HPDE6-E6E7 (cell line): ENCODE measurements around the gene CHRM5.
A peak's percentile ranks its signal among the peaks of the same experiment; 100 is the strongest.

Experiments used
- DNase-seq: peaks from one replicate; pipeline ENCODE4 v3.0.0; 2011; ENCODE audit warnings: missing footprints; ENCODE audit errors: extremely low spot score

Gene CHRM5, protein sequence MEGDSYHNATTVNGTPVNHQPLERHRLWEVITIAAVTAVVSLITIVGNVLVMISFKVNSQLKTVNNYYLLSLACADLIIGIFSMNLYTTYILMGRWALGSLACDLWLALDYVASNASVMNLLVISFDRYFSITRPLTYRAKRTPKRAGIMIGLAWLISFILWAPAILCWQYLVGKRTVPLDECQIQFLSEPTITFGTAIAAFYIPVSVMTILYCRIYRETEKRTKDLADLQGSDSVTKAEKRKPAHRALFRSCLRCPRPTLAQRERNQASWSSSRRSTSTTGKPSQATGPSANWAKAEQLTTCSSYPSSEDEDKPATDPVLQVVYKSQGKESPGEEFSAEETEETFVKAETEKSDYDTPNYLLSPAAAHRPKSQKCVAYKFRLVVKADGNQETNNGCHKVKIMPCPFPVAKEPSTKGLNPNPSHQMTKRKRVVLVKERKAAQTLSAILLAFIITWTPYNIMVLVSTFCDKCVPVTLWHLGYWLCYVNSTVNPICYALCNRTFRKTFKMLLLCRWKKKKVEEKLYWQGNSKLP

DNA sequence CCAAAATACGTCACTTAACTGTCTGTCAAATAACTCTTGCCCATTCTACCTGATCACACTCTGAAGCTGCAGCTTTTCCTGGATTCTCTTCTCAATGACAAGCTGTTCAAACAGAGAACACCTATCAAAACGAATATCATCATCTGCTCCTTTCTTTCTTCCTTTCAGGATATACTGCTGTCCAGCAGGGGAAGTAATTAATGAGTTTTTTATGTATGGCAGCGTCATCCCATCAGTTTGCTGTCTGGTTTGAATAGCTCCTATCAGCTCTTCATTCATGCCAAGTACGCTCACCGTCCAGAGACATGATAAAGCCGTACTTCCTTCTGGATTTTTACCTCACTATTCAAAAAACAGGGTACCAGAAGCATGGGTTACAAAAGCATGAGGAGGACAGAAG, at the start of gene CHRM5:
Gene CHRM5, plus strand, starts transcription at position 274 of the 400 bp plus-strand sequence. CDS start 94,221 bp downstream, outside the sequence.
- DNase-seq: no peak

DNA sequence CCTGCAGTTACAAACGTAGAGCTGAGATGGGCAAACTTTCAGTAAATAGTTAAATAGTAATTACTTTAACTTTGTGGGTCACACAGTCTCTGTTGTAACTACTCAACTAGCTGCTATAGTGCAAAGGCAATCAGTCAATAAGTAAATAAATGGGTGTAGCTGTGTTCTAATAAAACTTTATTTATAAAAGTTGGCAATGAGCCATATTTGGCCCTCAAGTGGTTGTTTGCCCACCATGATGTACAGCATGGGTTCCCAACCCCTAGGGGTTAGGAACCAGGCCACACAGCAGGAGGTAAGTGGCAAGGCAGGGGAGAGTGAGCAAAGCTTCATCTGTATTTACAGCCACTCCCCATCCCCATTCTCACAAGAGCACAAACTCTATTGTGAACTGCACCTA, 44.9 kb upstream of the CHRM5 start:
- no peak for DNase-seq

DNA sequence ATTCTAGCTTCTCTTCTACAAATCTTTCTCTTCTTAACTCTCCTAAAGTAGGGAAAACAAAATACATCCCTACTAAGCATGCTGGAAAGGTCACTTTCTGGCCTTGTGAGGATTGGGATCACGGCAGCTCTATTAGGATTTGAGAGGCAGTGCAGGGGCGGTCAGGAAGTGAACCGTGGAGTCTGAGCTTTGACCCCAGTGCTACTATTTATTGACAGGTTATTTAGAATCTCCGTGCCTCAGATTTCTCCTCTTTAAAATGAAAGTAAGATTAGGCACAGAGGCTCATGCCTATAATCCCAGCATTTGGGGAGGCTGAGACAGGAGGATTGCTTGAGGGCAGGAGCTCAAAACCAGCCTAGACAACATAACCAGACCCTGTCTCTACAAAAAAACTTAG, 42.0 kb upstream of the CHRM5 start:
- no peak for DNase-seq

DNA sequence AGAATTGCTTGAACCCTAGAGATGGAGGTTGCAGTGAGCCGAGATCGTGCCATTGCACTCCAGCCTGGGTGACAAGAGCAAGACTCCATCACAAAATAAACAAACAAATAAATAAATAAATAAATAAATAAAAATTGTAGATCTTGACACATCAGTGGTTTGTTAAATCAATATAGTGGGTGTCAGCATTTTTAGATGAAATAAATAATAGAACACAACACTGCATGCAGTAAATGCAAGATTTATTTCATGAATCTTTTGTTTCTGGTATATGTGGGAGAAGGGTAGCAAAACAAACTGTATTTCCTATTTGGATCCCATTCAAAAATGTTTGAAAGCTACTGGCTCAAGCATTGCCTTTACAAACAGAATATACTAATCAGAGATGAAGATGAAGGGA, 35.6 kb upstream of the CHRM5 start:
- no peak for DNase-seq

DNA sequence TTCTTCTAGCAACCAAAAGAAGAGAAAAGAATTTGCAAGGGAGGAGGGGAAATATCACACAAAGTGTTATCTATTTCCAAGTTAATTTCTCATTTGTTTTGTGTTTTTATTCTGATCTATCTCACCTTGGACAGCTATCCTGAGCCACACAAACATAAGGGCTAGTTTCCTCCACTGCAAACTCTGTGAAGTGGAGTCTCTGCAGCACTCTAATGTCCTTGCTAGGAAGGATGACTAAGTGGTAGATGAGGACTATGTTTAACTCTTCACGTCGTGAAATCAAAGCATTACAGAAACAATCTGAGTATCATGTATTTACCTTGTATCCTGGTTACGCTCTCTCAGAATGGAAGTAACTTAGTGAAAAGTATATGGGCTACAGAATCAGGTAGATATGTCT, 33.9 kb upstream of the CHRM5 start:
- DNase-seq: no peak

DNA sequence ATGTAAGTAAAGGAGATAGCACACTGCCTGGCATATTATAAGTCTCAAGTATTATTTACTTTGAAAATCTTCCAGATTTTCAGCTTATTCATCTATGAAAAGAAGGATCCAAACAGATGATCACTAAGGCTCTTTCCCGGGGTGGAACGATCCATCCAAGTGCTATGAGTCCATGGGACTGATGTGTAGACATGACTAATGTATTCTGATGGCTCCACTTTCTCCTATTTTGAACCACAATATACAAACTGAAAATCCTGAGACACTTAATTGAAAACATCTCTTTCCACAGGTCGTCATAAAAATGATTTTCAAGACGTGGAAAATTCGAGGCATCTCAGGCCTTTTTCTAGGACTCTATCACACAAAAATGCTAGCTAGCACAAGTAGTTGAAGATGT, 33.4 kb upstream of the CHRM5 start:
- DNase-seq: no peak

DNA sequence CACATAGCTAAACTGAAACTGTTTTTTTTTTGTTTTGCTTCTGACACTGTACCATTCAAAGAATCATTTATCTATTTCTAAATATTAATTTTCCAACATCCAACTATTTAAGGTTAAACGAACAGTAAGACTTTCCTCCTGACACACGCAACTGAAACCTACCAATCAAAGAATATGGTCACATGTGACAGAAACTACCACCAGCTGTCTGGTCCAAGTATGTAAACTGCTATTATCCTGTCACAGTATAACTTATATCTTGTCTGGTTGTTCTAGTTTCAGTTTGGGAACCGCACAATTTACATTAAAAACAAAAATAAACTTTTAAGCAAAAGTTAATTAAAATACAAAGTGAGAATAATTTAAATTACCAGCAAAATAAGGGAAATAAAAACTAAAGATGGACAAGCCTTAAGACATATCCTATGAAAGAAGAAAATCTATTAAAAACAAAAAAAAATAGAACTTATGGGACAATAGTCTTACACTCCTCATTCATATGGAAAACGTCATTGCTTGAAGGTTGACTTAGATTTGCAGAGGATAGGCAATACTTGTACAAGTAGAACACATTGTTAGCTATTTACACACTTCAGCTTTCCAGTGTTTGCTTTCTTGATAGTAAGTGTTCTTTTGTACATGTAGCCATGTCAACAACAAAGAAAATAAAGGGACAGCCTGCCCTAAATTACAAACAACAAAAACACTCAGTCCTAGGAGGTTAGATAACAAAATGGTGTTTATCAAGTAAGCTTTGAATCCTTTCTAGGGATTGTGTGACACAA, 26.8 kb upstream of the CHRM5 start:
- no peak for DNase-seq

DNA sequence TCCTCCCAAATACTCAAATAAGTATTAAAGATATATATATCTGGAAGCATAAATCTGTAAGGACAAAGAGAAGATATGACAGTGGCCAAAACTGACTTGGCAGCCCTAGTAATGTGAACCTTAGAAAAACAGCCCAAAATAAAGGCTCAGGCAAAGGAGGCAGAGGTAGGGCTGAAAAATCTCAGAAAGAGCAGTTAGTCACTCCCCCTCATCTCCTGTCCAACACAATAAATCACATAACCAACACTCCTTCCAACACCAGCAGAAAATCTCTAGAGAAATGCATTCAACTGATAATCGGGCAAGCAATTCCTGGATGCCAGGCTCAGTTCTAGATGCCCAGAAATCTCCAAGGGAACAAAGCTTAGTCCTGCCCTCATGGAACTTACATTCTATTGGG, 22.1 kb upstream of the CHRM5 start:
- DNase-seq: no peak

DNA sequence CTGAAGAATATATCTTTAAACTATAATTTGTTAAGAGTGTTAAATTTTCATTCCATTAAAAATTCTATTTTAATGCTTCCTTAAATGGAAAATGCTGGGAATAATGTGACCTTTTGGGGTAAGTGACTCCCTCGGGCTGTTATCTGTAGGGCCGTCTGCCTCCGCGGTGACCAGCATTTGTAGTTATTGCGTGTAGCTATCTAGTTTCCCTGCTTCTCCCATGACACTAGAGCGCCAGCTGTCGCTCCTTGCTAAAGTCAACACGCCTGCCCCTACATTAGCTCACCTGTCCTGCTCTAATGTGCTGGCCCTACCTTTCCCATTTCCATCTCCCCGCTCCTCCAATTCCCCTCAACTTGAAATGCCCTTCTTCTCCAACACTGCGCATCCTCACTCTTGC, 12.4 kb upstream of the CHRM5 start:
- DNase-seq: no peak

DNA sequence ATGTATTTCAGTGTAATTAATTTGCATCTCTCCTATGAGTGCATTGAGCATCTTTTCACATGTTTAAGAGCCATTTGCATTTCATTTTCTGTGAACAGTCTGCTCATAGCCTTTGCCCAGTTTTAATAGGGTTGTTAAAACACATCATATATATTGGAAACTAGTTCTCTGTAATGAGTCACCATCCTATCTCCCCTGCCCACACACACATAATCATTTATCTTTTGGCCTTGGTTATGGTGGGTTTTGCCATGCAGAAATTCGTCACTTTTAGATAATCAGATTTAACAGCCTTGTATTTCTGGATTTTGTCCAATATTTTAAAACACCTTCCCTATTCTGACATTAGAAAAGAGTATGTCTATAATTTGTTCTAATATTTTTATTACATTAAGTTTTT, 11.9 kb upstream of the CHRM5 start:
- DNase-seq: no peak

DNA sequence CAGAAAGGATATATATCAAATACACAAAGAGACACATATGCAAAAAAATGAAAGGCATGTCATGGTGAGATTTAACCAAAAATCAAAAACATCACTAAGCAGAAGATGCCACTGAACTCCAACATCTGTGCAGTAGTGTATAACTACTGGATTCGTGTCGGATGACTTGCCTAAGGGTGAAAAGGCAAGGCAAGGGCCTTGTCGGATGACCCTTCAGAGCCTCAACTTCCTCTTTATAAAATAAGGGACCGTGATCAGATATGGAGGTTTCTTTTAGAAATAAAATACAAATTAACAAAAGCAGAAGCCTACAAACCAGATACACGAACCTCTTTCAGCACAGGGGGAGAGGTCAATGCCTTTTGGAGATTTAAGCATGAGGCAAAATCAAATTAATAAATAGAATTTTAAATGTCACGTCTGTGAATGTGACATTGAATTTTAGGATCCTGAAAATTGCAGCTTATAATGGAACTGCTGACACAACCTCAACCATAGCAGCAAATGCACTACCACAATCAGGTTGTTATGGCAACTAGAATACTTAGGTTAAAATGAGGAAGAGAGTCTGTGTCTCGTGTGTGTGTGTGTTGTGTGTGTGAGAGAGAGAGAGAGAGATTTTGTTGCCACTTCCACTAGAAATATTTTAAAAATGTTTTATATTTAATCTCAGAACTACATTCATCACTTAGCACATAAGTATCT, 8.3 kb upstream of the CHRM5 start:
- DNase-seq: no peak

DNA sequence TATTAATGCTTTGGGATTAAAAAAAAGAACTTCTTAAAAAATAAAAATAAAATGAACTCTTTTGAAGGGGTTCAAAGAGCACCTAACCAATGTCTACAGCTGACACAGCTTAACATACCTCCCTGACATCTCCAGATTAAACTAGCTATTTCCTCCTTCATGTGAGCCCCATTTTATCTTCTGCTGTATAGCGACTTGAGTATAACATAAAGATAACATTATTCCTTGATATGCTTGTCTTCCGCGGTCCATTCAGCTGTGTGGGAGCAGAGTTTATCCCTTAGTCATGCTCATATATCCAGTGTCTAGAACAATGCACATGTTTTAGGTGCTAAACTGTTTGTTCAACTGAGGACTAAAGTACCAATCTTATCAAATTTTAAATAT, 7.8 kb upstream of the CHRM5 start:
- no peak for DNase-seq

DNA sequence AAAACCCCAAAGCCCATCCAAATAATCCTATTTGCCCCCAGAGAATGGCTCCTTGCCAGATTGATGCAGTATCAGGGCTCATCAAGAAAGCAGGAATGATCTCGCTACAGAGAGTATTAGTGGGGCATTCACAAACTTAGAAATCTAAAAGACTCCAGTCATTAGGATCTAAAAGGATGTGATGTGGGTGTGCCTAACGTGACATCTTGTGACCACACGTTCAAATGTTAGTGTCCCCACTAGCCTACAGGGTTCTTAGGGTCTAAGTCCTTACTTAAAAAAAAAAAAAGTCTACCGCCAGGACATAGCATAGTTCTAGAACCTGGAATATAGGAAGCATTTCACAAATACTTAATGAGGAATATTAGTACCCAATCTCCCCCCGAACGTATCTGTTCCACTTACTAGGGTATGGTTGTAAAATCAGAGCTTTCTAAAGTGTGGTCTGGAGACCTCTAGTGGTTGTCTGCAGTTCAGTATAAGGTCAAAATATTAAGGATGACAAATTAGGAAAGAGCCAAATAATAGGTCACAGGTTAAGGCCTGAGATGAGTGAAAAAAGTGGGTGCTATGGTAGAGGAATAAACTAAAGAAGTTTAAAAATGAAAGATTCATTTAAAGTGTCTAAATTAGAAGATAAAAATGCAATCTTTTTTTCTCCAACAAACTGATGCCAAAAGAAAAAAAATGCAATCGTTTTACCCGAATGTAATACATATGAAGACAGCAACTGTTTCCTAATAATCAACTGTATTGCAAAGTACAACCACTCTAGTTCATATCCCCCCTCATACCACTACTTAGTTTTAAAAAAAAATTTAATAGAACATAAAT, 4.2 kb upstream of the CHRM5 start:
- no peak for DNase-seq

DNA sequence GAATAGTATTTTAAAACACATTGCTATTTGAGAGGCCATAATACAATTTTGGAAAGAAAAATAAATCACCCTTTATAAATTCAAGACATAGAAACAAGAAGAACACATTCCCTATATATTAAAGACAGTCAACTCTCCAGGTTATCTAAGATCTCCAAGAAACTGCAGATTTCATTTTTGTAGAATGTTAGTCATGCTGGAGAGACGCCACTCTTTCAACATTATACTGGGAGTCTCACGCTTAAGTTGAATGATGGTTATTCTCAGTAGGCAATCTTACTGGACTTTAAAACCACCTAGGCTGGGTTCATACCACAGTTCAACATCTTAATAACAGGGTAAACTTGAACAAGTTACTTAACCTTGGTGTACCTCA, 3.6 kb upstream of the CHRM5 start:
- no peak for DNase-seq

DNA sequence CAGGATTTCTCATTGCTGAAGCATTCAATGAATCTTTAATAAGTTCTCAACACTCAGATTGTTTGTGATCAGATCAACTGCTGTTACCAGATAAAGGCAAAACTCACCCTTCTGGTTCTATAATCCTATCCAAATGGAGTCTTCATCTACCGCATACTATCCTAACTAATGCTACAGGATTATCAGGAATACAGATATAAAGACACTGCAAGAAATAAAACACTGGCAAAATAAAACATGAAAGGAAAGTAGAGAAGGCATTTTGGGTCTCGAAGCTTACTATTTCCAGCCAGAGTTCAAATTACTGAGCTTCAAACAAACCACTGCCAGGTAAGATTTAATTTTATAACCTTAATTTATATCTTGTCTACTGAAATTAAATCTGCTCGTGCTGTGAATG, 524 bp downstream of the CHRM5 start:
- DNase-seq: no peak

DNA sequence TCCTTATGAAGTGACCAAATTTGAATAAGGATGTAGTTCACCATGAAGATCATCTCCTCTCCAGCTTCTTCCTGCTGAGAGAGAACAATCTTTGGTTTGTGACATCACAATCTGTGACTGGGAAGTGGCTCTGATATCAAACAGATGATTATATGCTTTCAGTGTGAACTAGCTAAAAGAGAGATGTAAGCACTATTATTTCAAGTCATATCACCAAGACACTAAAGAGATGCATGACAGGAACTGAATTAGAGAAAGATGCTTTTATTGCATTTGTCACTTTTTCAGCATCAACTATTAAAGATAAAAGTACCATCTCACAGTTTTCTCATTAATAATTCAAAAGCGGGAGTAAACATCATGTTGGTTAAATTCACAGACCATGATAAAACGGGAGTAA, 3.5 kb downstream of the CHRM5 start:
- no peak for DNase-seq

DNA sequence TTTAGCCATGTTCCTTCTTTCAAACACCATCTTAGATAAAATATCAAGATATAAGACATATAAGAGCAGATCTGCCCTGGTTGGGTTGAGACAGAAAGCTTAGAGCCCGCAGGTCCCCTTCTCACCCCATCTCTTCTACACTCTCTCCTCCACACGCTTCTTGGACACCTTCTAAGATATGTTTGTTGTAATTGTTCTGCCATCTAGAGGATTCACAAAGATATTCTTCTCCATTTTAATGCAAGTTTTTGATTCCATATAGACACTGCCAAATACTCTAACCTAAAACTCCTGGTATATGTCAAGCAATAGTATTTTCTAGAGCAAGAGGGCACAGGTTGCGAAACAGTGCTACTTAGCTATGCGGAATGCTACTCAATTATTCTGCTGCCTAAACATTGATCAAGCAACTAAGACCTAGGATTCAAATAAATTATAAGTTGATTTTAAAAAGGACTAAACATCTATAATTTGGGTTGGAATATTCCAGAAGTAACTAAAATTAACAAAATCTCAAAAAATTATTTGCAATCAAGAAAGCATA, 6.8 kb downstream of the CHRM5 start:
- peak; percentile 7 for DNase-seq

DNA sequence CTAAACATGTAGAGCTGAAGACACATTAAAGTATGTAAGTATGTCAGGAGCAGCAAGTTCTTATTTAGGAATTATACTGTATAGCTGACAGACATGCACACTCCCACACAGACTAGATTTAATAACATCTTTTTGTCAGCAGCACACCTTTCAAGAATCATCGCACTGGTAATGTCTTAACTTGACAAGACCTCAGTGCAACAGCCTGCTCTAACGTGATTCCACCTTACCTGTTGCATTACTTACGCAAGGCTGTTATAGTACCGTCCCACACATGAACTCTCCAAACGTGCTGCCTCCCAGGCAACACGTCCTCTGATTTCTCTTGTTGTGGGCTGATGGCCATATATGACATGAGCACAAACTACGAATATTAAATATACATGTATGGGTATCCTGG, 11.9 kb downstream of the CHRM5 start:
- no peak for DNase-seq

DNA sequence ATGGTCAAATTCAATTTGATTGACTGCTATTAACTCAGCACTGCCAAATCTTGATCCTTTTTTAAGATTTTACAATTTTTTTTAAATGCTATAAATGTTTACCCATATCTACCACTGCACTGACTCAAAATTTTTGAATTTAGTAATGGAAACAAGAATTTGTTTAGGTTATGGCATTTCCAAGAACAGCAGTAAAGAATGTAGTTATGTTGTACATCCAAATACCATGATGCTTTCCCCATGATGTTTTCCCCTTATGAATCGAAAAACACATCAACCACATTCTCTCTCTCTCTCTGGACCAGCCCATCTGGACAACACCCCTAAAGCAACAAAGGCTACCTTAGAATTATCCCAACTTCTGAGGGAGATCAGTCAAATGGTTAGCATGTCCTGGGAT, 14.2 kb downstream of the CHRM5 start:
- DNase-seq: no peak

DNA sequence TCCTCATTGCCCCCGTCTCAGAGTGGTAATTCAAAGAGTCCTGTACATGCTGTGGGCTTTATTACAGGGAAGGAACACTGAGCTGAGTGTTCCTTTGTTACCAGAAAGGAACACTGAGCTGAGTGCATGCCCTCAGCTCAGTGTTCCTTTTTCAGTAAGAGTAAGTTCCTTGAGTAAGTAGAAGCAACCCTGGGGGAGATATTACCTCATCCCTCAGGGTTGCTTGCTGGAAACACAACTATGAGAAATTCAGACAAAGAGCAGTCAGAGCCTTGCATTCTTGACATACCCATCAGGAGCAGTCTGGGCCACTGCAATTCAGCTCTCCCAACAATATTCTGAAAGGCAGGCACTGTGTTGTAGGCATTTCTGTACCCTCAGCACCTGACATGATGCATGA, 17.0 kb downstream of the CHRM5 start:
- no peak for DNase-seq

DNA sequence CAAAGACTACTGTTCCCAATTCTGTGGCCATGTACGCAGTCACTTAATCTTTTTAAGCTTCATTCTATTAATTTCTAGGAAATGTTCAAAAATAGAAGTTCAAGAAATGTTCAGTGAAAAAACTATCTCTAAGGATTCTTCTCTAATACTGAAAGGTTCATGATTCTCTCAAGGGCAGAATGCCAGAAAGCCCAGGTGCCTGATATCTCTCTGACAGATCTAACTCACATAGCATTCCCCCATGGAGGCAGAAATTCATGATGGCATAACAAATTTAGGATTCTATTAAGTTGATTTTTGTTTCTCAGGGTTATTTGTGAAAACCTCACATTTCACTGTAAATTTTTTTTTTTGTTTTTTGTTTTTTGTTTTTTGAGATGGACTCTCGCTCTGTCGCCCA, 17.5 kb downstream of the CHRM5 start:
- DNase-seq: no peak
